Hypothalamus (tissue), 51 donors: ENCODE measurements around the gene MADD.
"Not testable (repeated sequence)": the region's sequence is repeated elsewhere in the genome, so short reads cannot be mapped to it uniquely, and the experiment has no call there.

Experiments used
- DNase-seq, 51 donors: peaks; one replicate each; lab custom pipeline; 2025; lab: John Stamatoyannopoulos, UW

MADD gene

DNA sequence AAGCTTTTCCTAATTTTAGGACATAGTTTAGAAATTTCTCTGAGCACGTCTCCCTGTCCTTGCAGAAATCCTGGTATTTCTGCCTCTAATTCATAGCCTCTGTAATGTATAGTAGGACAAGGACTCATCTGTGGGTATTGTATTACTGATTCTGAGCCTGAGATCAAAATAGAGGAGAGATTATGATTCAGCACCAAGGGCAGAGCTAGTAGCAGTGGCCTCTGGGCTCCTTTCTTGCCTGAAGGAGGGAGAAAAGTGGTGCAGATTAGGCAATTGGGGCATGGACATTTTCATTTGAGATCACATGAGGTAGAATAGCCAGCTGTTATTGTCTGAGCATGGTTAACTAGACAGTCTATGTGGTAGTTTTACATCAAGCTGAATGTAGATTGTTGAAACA is 2.8 kb downstream of the MADD start:
- DNase-seq, result no peak

DNA sequence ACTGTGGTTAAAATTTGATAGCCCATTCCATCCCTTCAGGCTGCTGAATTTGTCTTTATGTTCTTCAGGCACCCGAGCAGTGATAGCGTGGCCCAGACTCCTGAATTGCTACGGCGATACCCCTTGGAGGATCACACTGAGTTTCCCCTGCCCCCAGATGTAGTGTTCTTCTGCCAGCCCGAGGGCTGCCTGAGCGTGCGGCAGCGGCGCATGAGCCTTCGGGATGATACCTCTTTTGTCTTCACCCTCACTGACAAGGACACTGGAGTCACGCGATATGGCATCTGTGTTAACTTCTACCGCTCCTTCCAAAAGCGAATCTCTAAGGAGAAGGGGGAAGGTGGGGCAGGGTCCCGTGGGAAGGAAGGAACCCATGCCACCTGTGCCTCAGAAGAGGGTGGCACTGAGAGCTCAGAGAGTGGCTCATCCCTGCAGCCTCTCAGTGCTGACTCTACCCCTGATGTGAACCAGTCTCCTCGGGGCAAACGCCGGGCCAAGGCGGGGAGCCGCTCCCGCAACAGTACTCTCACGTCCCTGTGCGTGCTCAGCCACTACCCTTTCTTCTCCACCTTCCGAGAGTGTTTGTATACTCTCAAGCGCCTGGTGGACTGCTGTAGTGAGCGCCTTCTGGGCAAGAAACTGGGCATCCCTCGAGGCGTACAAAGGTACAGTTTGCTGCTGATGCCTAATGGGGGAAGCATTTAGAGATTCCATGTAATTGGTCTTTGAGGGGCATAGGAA is 4.7 kb downstream of the MADD start:
- DNase-seq, result no peak

DNA sequence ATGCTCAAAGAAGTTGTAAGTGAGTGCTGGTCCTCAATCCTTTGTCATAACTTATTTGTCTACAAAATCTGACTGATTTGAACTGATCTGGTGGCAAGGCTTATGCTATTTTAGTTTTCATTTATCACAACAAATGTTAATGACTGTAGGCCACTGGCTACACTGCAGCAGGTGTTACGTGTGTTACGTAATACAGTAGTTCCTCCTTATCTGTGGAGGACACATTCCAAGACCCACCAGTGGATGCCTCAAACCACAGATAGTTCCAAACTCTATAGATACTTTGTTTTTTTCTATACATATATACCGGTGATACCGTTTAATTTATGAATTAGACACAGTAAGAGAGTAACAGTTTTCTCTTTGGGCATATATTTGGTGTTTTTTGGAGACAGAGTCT is 7.0 kb downstream of the MADD start:
- no peak for DNase-seq

GRCh38 chr11:47278058-47278457 is 8.1 kb downstream of the MADD start:
- no peak for DNase-seq

GRCh38 chr11:47278769-47279168 is 8.8 kb downstream of the MADD start:
- no peak for DNase-seq

DNA sequence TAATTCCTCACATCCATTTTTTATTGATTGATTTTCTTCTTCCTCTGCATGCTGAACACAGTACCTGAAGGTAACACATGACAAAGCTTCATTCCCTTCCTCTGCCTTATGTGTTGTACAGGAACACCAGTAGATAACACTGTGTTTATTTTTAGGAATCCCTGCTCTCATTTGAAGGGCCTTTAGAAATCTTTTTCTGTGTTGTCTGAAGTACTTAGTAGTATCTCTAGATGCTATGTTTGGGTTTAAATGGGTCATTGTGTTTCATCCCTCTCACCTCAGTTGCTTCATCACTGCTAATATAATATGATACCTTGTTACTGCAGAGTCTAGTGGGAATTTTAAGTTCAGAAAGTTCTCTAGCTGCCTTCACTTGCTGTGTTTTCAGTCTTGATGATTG is 10.2 kb downstream of the MADD start:
- no peak for DNase-seq

DNA sequence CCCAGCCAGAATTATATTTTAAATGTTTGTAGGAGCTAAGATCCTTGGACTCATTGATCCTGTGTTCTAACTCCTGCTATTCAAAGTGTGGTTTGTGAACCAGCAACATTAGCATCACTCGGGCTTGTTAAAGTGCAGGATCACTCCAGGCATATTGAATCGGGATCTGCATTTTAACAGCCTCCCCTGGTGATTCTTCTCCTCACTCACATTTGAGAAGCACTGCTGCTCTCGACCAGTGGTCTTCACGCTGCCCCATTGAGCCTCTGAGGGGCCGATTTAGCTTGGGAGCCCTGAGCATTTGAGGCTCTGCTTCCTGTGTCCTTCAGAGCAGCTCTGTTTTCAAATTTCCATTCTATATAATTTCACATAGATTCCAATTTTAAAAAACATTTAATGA is 10.9 kb downstream of the MADD start:
- no peak for DNase-seq

- DNase-seq, result no peak
These were observed 12.5 kb downstream of the MADD start for GRCh38 chr11:47282462-47282861.

DNA sequence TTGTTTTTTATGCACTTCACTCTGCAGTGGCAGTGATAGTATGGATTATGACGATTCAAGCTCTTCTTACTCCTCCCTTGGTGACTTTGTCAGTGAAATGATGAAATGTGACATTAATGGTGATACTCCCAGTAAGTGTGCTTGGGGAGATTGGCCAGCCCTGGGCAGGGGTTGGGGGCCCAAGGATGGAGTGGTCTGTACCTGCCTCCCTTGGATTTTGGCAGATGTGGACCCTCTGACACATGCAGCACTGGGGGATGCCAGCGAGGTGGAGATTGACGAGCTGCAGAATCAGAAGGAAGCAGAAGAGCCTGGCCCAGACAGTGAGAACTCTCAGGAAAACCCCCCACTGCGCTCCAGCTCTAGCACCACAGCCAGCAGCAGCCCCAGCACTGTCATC is 14.2 kb downstream of the MADD start:
- no peak for DNase-seq

DNA sequence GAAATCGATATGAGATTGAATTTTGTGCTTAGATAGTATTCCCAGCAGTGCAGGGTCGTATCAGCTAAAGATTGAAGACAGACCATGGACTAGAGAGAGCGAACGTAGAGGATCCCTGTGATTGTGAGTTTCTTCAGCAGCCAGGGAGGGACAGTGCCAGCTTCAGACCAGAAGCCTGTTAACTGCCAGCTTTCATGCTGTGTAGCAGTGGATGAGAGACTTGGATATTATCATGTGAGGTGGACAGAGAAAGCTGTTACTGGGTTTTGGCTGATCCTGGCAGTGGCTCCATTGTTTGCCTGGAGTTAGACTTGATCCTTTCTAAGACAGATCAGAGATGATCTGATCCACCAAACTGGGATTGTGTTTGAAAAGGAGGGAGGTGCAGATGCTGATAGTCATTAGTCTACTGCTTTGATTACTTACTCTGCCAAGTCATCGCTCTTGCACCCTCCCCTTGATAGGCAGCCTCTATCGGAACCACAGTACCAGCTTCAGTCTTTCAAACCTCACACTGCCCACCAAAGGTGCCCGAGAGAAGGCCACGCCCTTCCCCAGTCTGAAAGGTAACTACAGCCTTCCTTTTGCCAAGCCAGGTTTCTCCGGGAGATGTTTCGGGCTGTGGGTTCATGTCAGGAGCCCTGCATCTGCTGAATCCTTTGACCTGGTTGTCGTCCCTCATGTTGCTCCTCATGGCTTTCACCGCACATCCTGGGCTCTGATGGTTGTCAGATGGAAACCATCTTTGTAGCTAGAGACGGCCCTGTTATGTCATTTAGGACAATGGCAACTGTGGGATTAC is 16.2 kb downstream of the MADD start:
- DNase-seq, result no peak

DNA sequence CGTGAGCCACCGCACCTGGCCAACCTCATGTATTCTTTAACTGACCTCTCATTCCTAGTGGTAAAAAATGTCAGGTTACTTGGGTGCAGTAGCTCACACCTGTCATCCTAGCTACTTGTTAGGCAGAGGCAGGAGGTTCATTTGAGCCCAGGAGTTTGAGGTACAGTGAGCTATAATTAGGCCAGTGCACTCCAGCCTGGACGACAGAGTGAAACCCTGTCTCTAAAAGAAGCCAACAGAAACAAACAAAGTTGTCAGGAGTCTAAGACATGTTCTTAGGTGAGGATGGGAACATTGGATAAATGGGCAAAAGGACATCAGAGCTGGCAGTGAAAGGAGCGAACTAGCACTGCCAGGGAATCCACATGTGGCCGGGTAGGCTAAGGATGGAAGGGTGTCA is 18.1 kb downstream of the MADD start:
- no peak for DNase-seq

DNA sequence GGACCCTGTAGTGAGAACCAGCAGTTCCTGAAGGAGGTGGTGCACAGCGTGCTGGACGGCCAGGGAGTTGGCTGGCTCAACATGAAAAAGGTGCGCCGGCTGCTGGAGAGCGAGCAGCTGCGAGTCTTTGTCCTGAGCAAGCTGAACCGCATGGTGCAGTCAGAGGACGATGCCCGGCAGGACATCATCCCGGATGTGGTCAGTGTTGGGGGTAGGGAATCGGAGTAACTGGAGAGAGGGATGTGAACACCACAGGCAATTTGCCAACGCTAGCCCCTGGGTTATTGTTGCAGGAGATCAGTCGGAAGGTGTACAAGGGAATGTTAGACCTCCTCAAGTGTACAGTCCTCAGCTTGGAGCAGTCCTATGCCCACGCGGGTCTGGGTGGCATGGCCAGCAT is 19.9 kb downstream of the MADD start:
- no peak for DNase-seq

- no peak for DNase-seq
These were observed 25.5 kb downstream of the MADD start for GRCh38 chr11:47295385-47295784.

DNA sequence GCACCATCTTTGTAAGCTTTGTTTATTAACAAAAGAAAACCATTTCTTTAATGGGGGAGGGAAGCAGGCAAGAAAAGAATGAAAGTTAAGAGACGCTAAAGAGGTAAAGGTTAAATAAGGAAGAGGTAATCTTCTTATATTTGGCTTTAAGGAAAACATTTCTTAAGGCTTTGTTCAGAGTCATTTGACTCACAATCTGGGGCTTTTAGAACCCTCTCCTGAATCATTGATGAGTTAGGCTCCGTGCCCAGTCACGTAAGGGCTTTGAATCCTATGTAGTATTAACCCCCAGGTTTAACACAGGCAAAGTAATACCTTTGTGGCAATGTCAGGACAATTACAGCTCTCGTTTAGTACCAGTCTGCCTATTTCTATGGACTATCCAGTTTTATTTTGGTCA is 26.1 kb downstream of the MADD start:
- DNase-seq, result no peak

- DNase-seq, result no peak
These were observed 29.1 kb downstream of the MADD start for GRCh38 chr11:47299078-47299477.

DNA sequence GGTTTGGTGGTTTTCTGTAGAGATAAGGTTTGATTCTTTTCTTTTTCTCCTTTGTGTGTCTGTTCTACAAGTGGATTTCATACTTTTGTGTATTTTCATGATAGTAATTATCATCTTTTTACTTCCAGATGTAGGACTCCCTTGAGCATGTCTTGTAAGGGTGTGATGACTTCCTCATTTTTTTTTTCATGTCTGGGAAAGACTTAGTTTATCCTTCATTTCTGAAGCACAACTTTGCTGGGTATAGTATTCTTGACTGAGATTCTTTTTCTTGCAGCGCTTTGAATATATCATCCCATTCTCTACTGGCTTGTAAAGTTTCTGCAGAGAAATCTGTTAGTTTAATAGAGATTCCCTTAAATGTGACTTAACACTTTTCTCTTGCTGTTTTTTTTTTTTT is 32.9 kb downstream of the MADD start:
- DNase-seq, result no peak

DNA sequence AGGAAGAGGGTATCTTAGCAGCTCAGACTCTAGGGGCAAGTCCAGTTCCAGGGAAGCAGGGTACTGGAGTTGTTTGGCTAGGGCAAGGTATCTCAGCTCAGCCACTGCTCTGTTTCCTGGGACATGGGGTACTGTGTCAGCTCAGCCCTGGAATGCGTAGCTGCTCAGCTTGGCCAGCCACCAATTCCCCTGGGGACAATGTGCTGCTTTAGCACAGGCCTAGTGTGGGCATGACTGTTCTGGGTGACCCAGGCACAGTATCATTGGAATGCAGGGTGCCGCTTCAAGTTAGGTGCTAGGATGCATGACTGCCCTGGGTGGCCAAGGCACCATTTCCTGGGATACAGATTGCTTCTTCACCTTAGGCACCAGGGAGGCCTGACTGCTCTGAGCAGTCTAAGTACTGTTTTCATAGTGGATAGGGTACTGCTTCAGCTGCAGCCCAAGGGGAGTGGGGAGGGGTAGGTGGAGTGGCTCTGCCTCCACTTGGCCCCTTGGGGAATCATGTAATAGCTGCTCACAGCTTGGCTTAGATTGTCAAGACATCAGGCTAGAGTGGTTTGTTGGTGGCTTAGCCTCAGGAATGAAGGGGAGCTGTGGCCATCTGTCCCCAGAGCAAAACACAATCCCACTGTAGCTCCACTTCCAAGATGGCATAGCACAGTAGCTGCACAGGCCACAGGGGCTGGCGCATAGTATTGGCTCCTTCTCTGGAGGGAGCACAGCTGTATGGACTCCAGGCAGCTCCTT is 36.0 kb downstream of the MADD start:
- peak in 41 of 51 donors; percentile 7 to 82 (median 37) for DNase-seq

DNA sequence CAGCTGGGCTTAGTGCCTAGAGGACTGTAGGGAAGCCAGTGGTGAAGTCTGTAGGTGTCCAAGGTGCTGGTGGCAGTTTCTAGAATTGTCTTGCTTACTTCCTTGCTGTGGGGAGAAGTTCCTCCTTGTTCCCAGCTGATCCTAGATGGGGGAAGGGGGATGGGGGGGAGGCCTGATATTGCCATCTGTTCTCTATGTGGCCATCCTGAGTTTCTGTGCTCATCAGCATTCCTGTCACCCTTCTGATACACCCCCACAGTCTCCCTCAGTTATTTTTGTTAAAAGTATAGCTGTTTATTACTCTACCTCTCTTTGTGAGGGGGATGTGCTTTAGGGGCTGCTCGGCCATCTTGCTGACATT is 36.5 kb downstream of the MADD start:
- DNase-seq, result no peak

DNA sequence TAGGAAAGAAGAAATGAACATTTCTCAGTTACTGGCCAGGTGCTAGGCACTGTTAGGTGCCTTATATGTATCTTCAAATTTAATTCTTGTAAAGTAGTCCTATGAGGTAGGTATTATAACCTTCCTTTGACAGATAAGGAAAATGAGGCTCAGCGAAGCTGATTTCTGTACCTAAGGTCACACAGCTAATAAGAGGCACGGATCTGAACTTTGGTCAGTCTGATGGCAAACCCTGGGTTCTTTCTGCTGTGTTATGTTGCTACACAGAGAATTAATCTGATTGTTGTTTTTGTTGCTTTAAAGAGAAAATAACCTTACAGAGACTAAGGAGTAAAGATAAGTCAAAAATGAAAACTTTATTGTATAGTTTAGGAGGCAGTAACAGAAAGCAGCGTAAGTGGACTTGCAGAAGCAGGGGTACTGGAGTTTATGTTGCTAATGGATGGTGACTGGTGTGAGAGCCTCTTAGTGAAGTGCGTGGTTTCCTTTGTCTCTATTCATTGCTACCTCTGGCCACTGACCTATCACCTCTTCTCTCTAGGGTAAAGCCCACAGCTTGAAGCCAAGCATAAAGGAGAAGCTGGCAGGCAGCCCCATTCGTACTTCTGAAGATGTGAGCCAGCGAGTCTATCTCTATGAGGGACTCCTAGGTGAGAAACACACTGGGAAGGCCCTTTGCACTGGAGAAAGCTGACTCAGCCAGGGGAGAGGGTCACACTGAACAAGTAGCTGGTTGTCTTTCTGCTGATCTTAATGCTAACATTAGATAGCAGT is 38.3 kb downstream of the MADD start:
- DNase-seq, result no peak

DNA sequence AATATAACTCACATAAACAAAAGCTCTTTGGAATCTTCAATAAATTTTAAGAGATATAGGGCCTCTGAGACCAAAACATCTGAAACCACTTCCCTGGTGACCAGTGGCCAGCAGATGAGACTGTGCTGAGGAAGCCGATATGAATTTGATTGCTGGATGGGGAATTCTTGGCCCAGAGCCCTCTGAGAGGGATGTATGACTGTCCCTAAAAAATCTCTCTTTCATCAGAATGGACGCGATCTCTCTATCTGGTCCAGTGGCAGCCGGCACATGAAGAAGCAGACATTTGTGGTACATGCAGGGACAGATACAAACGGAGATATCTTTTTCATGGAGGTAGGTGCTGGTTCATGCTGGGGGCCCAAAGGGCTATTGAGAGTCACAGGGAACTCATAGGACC is 45.1 kb downstream of the MADD start:
- DNase-seq, result no peak

- DNase-seq, result not testable (repeated sequence)
These were observed 46.6 kb downstream of the MADD start for GRCh38 chr11:47316501-47316900.
